ENCODE data around the gene CYS1.

CYS1 gene

DNA sequence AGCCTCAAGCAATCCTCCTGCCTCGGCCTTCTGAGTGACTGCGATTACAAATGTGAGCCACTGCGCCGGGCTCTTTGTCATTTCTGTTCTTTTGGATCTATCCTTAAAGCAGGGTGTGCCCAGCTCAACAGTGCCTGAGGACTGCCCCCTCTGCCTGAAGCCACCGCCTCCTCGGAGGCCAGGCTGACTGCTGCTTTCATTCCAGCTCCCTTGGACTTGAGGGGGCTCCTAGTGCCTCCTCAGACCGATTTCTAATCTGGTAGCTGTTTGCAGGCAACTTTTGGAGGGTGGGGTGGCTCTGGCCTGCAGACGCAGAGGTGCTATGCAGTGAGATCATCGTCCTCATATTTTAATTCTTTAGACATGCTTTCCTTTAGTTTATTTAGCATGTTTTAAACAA lies 72.8 kb downstream of the CYS1 start:
- TF ChIP-seq MYC (IDR thresholded peaks at IDR 0.05; ENCODE audit: low read depth, low read length) (no peak), CTCF (IDR thresholded peaks at IDR 0.05; ENCODE audit: low read depth, low read length) (no peak), MAX (IDR thresholded peaks at IDR 0.05; ENCODE audit: low read depth, low read length) (no peak), POLR2A (IDR thresholded peaks at IDR 0.05; ENCODE audit: extremely low read depth, insufficient read length) (no peak)
- DNase-seq (ENCODE audit: low read depth), result no peak
- H3K4me3 ChIP-seq (ENCODE audit: low read depth, low read length), result no peak overlapping the region

Measured in NB4 (cell line).